MM.1S (cell line): ENCODE results near the gene SMIM43.

Source experiments
- DNase-seq: peaks from one replicate; pipeline ENCODE4 v3.0.0-alpha.2; 2015
- H2AFZ ChIP-seq: fragments of 300-600 bp; sonication (generic); 2 replicates; pipeline ENCODE4 v1.6.0; 2016; ENCODE audit warnings: antibody characterized with exemption, low read length
- H3F3A ChIP-seq: fragments of 300-600 bp; sonication (generic); 2 replicates; pipeline ENCODE4 v1.6.1; 2016; ENCODE audit warnings: mild to moderate bottlenecking, antibody characterized with exemption, low read length, moderate library complexity, mixed read lengths; ENCODE audit not compliant: insufficient read depth
- H3K27ac ChIP-seq: fragments of 300-600 bp; sonication (generic); 2 replicates; pipeline ENCODE4 v1.5.1; 2016; ENCODE audit warnings: mild to moderate bottlenecking, low read length
- H3K27me3 ChIP-seq: fragments of 300-600 bp; sonication (generic); replicated peaks from 2 replicates; pipeline ENCODE4 v1.6.0; 2016; ENCODE audit warnings: low read length; ENCODE audit not compliant: insufficient read depth
- H3K36me3 ChIP-seq: fragments of 300-600 bp; sonication (generic); replicated peaks from 2 replicates; pipeline ENCODE4 v1.6.1; 2016; ENCODE audit warnings: mild to moderate bottlenecking, low read length, mixed read lengths; ENCODE audit not compliant: insufficient read depth
- H3K4me1 ChIP-seq: fragments of 300-600 bp; sonication (generic); 2 replicates; pipeline ENCODE4 v1.6.1; 2016; ENCODE audit warnings: low read length, mixed read lengths
- H3K4me2 ChIP-seq: fragments of 300-600 bp; sonication (generic); 2 replicates; pipeline ENCODE4 v1.6.0; 2016; ENCODE audit warnings: low read depth, low read length
- H3K4me3 ChIP-seq: fragments of 300-600 bp; sonication (generic); 2 replicates; pipeline ENCODE4 v1.5.1; 2016; ENCODE audit warnings: low read length, mixed read lengths
- H3K79me2 ChIP-seq: fragments of 300-600 bp; sonication (generic); 2 replicates; pipeline ENCODE4 v1.6.1; 2016; ENCODE audit warnings: mixed run types, low read length, mixed read lengths
- H3K9ac ChIP-seq: fragments of 300-600 bp; sonication (generic); 2 replicates; pipeline ENCODE4 v1.6.1; 2016; ENCODE audit warnings: low read length, mixed read lengths
- H3K9me2 ChIP-seq: fragments of 300-600 bp; sonication (generic); replicated peaks from 2 replicates; pipeline ENCODE4 v1.6.1; 2016; ENCODE audit warnings: mild to moderate bottlenecking, low read length, mixed read lengths; ENCODE audit not compliant: insufficient read depth
- H3K9me3 ChIP-seq: fragments of 300-600 bp; sonication (generic); replicated peaks from 2 replicates; pipeline ENCODE4 v1.6.1; 2016; ENCODE audit warnings: mild to moderate bottlenecking, low read length, mixed read lengths; ENCODE audit not compliant: insufficient read depth
- H4K20me1 ChIP-seq: fragments of 300-600 bp; sonication (generic); 2 replicates; pipeline ENCODE4 v1.6.1; 2016; ENCODE audit warnings: mild to moderate bottlenecking, low read length, moderate library complexity, mixed read lengths; ENCODE audit not compliant: insufficient read depth
- CTCF ChIP-seq: fragments of 300-600 bp; sonication (generic); IDR thresholded peaks from 2 replicates; pipeline ENCODE4 v1.5.1; 2016; ENCODE audit warnings: antibody characterized with exemption, low read length, mixed read lengths
- EZH2 ChIP-seq: fragments of 300-600 bp; sonication (generic); optimal IDR thresholded peaks from 2 replicates; pipeline ENCODE3; 2017; ENCODE audit warnings: low read depth, mild to moderate bottlenecking, antibody characterized with exemption, low read length, mixed read lengths
- EZH2phosphoT487 ChIP-seq: fragments of 300-600 bp; sonication (generic); IDR thresholded peaks from 2 replicates; pipeline ENCODE4 v1.6.1; 2018; ENCODE audit warnings: antibody characterized with exemption, low read length

The SMIM43 gene

GRCh38 chr4:121721700-121722099 lies 43.3 kb downstream of the SMIM43 start:
- H3F3A ChIP-seq = no peaks in the 10 kb centered on the region
- no peak for DNase-seq
- H3K79me2 ChIP-seq = no peaks in the 10 kb centered on the region
- no peak overlapping the region for H3K9ac ChIP-seq
- no peaks in the 10 kb centered on the region for H3K9me3 ChIP-seq
- H3K27ac ChIP-seq = no peak overlapping the region
- TF ChIP-seq EZH2phosphoT487 (no peak), CTCF (no peak), EZH2 (no peak)
- H3K4me1 ChIP-seq = no peaks in the 10 kb centered on the region
- H3K9me2 ChIP-seq = no peaks in the 10 kb centered on the region
- no peak overlapping the region for H3K4me2 ChIP-seq
- no peaks in the 10 kb centered on the region for H4K20me1 ChIP-seq
- H3K27me3 ChIP-seq = no peaks in the 10 kb centered on the region
- no peak overlapping the region for H2AFZ ChIP-seq
- H3K4me3 ChIP-seq = no peak overlapping the region
- H3K36me3 ChIP-seq = no peaks in the 10 kb centered on the region

GRCh38 chr4:121720109-121720508 lies 44.9 kb downstream of the SMIM43 start:
- no peaks in the 10 kb centered on the region for H3F3A ChIP-seq
- H3K4me1 ChIP-seq = no peaks in the 10 kb centered on the region
- no peak overlapping the region for H3K4me2 ChIP-seq
- no peak overlapping the region for H2AFZ ChIP-seq
- no peaks in the 10 kb centered on the region for H3K9me3 ChIP-seq
- H3K36me3 ChIP-seq = no peaks in the 10 kb centered on the region
- no peak overlapping the region for H3K4me3 ChIP-seq
- DNase-seq = no peak
- no peaks in the 10 kb centered on the region for H3K27me3 ChIP-seq
- TF ChIP-seq EZH2 (no peak), CTCF (no peak), EZH2phosphoT487 (no peak)
- no peak overlapping the region for H3K9ac ChIP-seq
- no peaks in the 10 kb centered on the region for H3K79me2 ChIP-seq
- no peak overlapping the region for H3K27ac ChIP-seq
- H3K9me2 ChIP-seq = no peaks in the 10 kb centered on the region
- no peaks in the 10 kb centered on the region for H4K20me1 ChIP-seq

- no peak for DNase-seq
- TF ChIP-seq EZH2phosphoT487 (no peak), CTCF (no peak), EZH2 (no peak)
- Histone ChIP-seq H3K9me2 (no peaks in the 10 kb centered on the region), H2AFZ (no peak overlapping the region), H3K27me3 (no peaks in the 10 kb centered on the region), H3K9me3 (no peaks in the 10 kb centered on the region), H3F3A (no peaks in the 10 kb centered on the region), H3K4me3 (no peak overlapping the region), H3K4me2 (no peak overlapping the region), H3K9ac (no peak overlapping the region), H4K20me1 (no peaks in the 10 kb centered on the region), H3K4me1 (no peaks in the 10 kb centered on the region), H3K79me2 (no peaks in the 10 kb centered on the region), H3K36me3 (no peaks in the 10 kb centered on the region), H3K27ac (no peak overlapping the region)
These were observed 47.2 kb downstream of the SMIM43 start for GRCh38 chr4:121717680-121718237.
